Left lung (tissue), 10 donors: ENCODE results near the gene UBQLN2. TPM values are rescaled to one million over a fixed set of nuclear protein-coding genes. Genes with fewer than 3 reads are reported as not detected.

Experiments used
- ATAC-seq: fragments of 200-7000 bp; cut with Tn5 transposase; one replicate; pipeline ENCODE4 v1.9.1; 2020; ENCODE audit warnings: moderate library complexity
- DNase-seq, 4 donors: peaks; one replicate each; pipeline ENCODE4 v3.0.0-alpha.2; 2013 to 2020
- H3K27ac ChIP-seq, 2 donors: fragments of 200-600 bp; sonication (generic) in 1 of 2; one replicate each; pipeline versions ENCODE4 v1.5.0 to v1.8.0; 2020 to 2021
- H3K27me3 ChIP-seq, 2 donors: fragments of 200-600 bp; sonication (generic) in 1 of 2; one replicate each; pipeline versions ENCODE4 v1.5.0 to v1.8.0; 2020 to 2021
- H3K36me3 ChIP-seq, 2 donors: fragments of 200-600 bp; sonication (generic) in 1 of 2; one replicate each; pipeline versions ENCODE4 v1.5.0 to v1.8.0; 2020 to 2021
- H3K4me1 ChIP-seq, 2 donors: fragments of 200-600 bp; one replicate each; pipeline ENCODE4 v1.8.0; 2021
- H3K4me3 ChIP-seq, 2 donors: fragments of 200-600 bp; sonication (generic) in 1 of 2; one replicate each; pipeline versions ENCODE4 v1.5.0 to v1.8.0; 2020 to 2021; ENCODE audit warnings: mild to moderate bottlenecking in 1 of 2
- H3K9me3 ChIP-seq, 2 donors: fragments of 200-600 bp; sonication (generic) in 1 of 2; one replicate each; pipeline versions ENCODE4 v1.5.0 to v1.8.0; 2020 to 2021
- intact Hi-C, 2 donors: fragments of 100-400 bp; cut with DNase I; formaldehyde crosslinking; loops; one replicate each; pipeline versions ENCODE4 v1.11.2 to v1.14.2; 2022
- polyA plus RNA-seq, 6 donors: library from polyadenylated mRNA; unstranded; fragments of 120-200 nt; gene quantifications; one replicate each; pipeline ENCODE4 v1.2.1, GENCODE V29; 2013; ENCODE audit not compliant: insufficient read length in 6 of 6
- total RNA-seq, 2 donors: library from RNA; stranded (reverse); fragmentation: NEBNext Ultra II Directional; extraction: Animal tissue kit (Norgen Biotek cat#: 25700); gene quantifications; one replicate each; pipeline ENCODE4 v1.2.1, GENCODE V29; 2021
- TF ChIP-seq, protein P1 (sequence below), 2 donors: fragments of 200-600 bp; sonication (generic) in 1 of 2; IDR thresholded peaks; one replicate each; pipeline versions ENCODE4 v1.5.0 to v1.8.0; 2021; ENCODE audit warnings: antibody characterized with exemption in 2 of 2
- donor health status: DM: no; HTN: yes; CAD: no.
- donor health status: DM: no; HTN: no; CAD: no.

The UBQLN2 gene
- total and polyA plus RNA-seq, 8 donors = 35.2 to 42.7 (median 39.9) TPM

DNA sequence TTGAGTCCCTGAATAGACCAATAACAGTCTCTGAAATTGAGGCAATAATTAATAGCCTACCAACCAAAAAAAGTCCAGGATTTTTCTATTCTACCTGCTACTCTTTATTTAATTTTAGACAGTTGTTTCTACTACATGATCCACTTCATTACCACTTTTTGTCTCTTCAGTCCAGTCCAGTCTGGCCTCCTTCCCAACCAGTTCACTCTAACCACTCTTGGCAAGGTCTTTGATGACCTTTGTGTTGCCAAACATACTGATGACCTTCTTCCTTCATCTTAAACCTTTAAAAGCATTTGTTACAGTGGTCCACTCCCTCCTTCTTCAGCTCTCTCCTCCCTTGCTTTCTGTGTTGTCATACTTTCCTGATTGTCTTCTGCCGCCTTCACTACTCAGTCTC, 12.8 kb upstream of the UBQLN2 start:
- TF ChIP-seq, protein P1, sequence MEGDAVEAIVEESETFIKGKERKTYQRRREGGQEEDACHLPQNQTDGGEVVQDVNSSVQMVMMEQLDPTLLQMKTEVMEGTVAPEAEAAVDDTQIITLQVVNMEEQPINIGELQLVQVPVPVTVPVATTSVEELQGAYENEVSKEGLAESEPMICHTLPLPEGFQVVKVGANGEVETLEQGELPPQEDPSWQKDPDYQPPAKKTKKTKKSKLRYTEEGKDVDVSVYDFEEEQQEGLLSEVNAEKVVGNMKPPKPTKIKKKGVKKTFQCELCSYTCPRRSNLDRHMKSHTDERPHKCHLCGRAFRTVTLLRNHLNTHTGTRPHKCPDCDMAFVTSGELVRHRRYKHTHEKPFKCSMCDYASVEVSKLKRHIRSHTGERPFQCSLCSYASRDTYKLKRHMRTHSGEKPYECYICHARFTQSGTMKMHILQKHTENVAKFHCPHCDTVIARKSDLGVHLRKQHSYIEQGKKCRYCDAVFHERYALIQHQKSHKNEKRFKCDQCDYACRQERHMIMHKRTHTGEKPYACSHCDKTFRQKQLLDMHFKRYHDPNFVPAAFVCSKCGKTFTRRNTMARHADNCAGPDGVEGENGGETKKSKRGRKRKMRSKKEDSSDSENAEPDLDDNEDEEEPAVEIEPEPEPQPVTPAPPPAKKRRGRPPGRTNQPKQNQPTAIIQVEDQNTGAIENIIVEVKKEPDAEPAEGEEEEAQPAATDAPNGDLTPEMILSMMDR (IDR thresholded peaks at IDR 0.05) = no peak
- intact Hi-C loops = no loop called here
- H3K4me1 ChIP-seq = no peaks in the 10 kb centered on the region
- peaks cover 0 to 2% of the 10 kb centered on the region in 2 donors for H3K9me3 ChIP-seq
- ATAC-seq (no peak), DNase-seq (no peak)
- no peak overlapping the region for H3K4me3 ChIP-seq
- H3K36me3 ChIP-seq = no peaks in the 10 kb centered on the region
- H3K27me3 ChIP-seq = no peaks in the 10 kb centered on the region
- H3K27ac ChIP-seq = no peak overlapping the region

- Histone ChIP-seq H3K36me3 (no peaks in the 10 kb centered on the region), H3K9me3 (no peaks in the 10 kb centered on the region), H3K27me3 (no peaks in the 10 kb centered on the region), H3K27ac (no peak overlapping the region), H3K4me1 (no peaks in the 10 kb centered on the region), H3K4me3 (no peak overlapping the region)
- TF ChIP-seq, protein P1 (IDR thresholded peaks at IDR 0.05) = no peak
- intact Hi-C loops = no loop called here
- DNase-seq = no peak
- ATAC-seq = no peak
These were observed 8.6 kb upstream of the UBQLN2 start for GRCh38 chrX:56554870-56555269.

DNA sequence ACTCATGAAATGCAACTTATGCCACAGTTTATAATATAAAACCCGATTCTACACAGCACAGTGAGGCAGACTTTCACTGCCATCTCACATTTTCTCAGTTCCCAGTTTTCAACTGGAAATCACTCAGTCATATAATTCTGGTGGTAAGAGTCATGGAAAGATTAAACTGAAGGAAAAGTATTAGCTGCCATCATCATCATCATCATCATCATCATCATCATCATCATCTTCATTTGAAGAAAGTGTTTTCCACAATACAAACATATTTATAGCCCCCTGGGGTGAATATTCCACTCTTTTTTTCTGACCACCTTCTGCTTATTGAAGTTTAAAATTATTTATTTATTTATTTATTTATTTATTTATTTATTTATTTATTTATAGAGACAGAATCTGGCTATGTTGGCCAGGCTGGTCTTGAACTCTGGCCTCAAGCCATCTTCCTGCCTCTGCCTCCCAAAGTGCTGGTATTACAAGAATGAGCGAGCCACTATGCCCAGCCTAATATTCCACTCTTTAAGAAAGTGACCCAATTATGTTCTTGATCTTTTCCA, 6.0 kb upstream of the UBQLN2 start:
- TF ChIP-seq, protein P1 (IDR thresholded peaks at IDR 0.05) = no peak
- DNase-seq (no peak), ATAC-seq (no peak)
- Histone ChIP-seq H3K27ac (no peak overlapping the region), H3K36me3 (no peaks in the 10 kb centered on the region), H3K9me3 (no peaks in the 10 kb centered on the region), H3K27me3 (no peaks in the 10 kb centered on the region), H3K4me3 (no peak overlapping the region), H3K4me1 (no peaks in the 10 kb centered on the region)
- intact Hi-C loops = no loop called here

GRCh38 chrX:56564164-56564885, 898 bp downstream of the UBQLN2 start:
- intact Hi-C loops = no loop called here
- peak overlapping the region; percentile 33 to 59 for H3K4me3 ChIP-seq
- TF ChIP-seq, protein P1 (IDR thresholded peaks at IDR 0.05) = no peak
- ATAC-seq = peak; percentile 43
- H3K9me3 ChIP-seq = no peaks in the 10 kb centered on the region
- H3K27ac ChIP-seq = peak overlapping the region; percentile 94 to 96
- no peaks in the 10 kb centered on the region for H3K36me3 ChIP-seq
- H3K4me1 ChIP-seq = peaks cover 0 to 33% of the 10 kb centered on the region in 2 donors
- peak in 2 of 4 donors; percentile 16 to 22 for DNase-seq
- H3K27me3 ChIP-seq = no peaks in the 10 kb centered on the region

GRCh38 chrX:56564921-56565840, 1.8 kb downstream of the UBQLN2 start:
- intact Hi-C loops = no loop called here
- TF ChIP-seq, protein P1 (IDR thresholded peaks at IDR 0.05) = no peak
- peak overlapping the region in 1 of 2 donors; percentile 96 for H3K27ac ChIP-seq
- peak overlapping the region; percentile 33 to 59 for H3K4me3 ChIP-seq
- ATAC-seq = no peak
- no peaks in the 10 kb centered on the region for H3K9me3 ChIP-seq
- peaks cover 0 to 33% of the 10 kb centered on the region in 2 donors for H3K4me1 ChIP-seq
- DNase-seq = peak in 1 of 4 donors; percentile 20
- H3K27me3 ChIP-seq = no peaks in the 10 kb centered on the region
- no peaks in the 10 kb centered on the region for H3K36me3 ChIP-seq
